HUES48 (cell line): ENCODE data around the gene CHRDL1.

Experiments used
- H3K27ac ChIP-seq: one replicate; pipeline ENCODE4 v1.7.0; 2013; ENCODE audit warnings: low read depth, low read length, inconsistent platforms
- H3K27me3 ChIP-seq: 2 replicates; pipeline ENCODE4 v1.6.1; 2013; ENCODE audit warnings: mild to moderate bottlenecking, low read length; ENCODE audit not compliant: control insufficient read depth, insufficient read depth
- H3K36me3 ChIP-seq: 2 replicates; pipeline ENCODE4 v1.6.1; 2013; ENCODE audit warnings: low read length; ENCODE audit not compliant: control insufficient read depth, insufficient read depth
- H3K4me1 ChIP-seq: 2 replicates; pipeline ENCODE4 v1.6.1; 2013; ENCODE audit warnings: mild to moderate bottlenecking, low read length; ENCODE audit not compliant: control insufficient read depth, insufficient read depth
- H3K4me3 ChIP-seq: 2 replicates; pipeline ENCODE4 v1.5.1; 2013; ENCODE audit warnings: mild to moderate bottlenecking, low read depth, low read length
- H3K9ac ChIP-seq: 2 replicates; pipeline ENCODE4 v1.6.1; 2013; ENCODE audit warnings: mild to moderate bottlenecking, low read depth, low read length, moderate library complexity
- H3K9me3 ChIP-seq: 2 replicates; pipeline ENCODE4 v1.6.1; 2013; ENCODE audit warnings: low read length; ENCODE audit not compliant: control insufficient read depth, insufficient read depth

Gene CHRDL1

GRCh38 chrX:110794601-110795000 lies 1.0 kb downstream of the CHRDL1 start:
- Histone ChIP-seq H3K27ac (no peak overlapping the region), H3K9me3 (no peaks in the 10 kb centered on the region), H3K9ac (no peak overlapping the region), H3K4me1 (peaks cover 20% of the 10 kb centered on the region), H3K4me3 (peak overlapping the region; percentile 82; the same call in 1 of the 2 replicates), H3K36me3 (no peaks in the 10 kb centered on the region), H3K27me3 (peaks cover 43% of the 10 kb centered on the region)

GRCh38 chrX:110791071-110791470 lies 4.5 kb downstream of the CHRDL1 start:
- Histone ChIP-seq H3K9ac (no peak overlapping the region), H3K4me3 (no peak overlapping the region), H3K27ac (no peak overlapping the region), H3K9me3 (no peaks in the 10 kb centered on the region), H3K4me1 (peaks cover 14% of the 10 kb centered on the region), H3K36me3 (no peaks in the 10 kb centered on the region), H3K27me3 (peaks cover 23% of the 10 kb centered on the region)

GRCh38 chrX:110786486-110786885 lies 9.1 kb downstream of the CHRDL1 start:
- Histone ChIP-seq H3K36me3 (no peaks in the 10 kb centered on the region), H3K9ac (no peak overlapping the region), H3K9me3 (no peaks in the 10 kb centered on the region), H3K4me1 (no peaks in the 10 kb centered on the region), H3K4me3 (no peak overlapping the region), H3K27me3 (0 out of 2 replicates have a peak, but pooled peaks cover 2% of the 10 kb centered on the region), H3K27ac (no peak overlapping the region)

GRCh38 chrX:110759785-110760184 lies 35.8 kb downstream of the CHRDL1 start:
- Histone ChIP-seq H3K27ac (no peak overlapping the region), H3K9me3 (no peaks in the 10 kb centered on the region), H3K4me3 (no peak overlapping the region), H3K9ac (no peak overlapping the region), H3K27me3 (0 out of 2 replicates have a peak, but pooled peaks cover 4% of the 10 kb centered on the region), H3K36me3 (no peaks in the 10 kb centered on the region), H3K4me1 (no peaks in the 10 kb centered on the region)

DNA sequence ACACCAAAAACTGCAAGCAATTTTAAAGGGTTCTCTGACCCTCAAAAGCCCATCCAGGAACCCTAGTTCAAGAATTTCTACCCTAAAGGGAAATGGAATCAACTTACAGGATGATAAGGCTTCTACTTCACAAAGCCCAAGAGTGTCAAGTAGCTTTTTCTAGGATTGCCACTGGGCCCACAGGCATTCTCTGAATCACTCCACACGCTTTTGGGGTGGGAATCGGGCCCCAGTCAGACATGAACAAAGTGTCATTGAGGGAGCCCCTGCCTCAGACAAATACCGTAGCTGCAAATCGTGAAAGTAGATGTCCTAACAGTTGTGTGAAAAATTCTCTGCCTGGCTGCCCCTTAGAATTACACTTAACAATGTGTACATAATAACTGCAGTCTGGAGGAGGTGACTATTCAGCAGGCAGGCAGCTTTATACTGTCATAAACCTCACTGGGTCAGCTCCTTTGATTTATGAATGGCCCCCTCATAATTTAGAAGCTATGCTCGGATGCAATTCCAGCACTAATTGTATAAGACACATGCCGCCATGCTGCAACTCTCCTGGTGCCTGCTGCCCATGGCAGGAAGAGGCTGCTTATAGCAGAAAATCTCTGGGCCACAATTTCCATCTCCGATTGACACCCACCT lies 36.7 kb downstream of the CHRDL1 start:
- Histone ChIP-seq H3K4me1 (no peaks in the 10 kb centered on the region), H3K9ac (no peak overlapping the region), H3K4me3 (no peak overlapping the region), H3K27ac (no peak overlapping the region), H3K9me3 (no peaks in the 10 kb centered on the region), H3K27me3 (0 out of 2 replicates have a peak, but pooled peaks cover 4% of the 10 kb centered on the region), H3K36me3 (no peaks in the 10 kb centered on the region)

DNA sequence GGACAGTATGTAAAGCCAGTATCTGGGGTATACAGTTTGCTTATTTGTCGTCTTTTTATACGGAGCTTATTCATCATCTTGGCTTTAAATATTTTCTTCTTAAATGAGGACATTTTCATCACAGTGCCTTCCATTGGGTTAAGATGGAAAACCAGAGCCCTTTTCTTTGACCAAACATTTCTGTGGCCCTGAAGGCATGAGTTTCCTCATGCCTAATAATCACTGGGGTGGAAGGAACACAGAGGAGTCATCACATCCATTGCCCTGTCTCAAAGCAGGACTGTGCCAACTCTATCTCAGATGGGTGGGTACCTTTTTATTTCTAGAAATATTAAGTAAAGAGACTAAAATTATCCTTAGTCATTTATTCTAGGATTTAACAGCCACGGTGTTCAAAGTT lies 40.0 kb downstream of the CHRDL1 start:
- H3K36me3 ChIP-seq, result no peaks in the 10 kb centered on the region
- no peaks in the 10 kb centered on the region for H3K4me1 ChIP-seq
- no peak overlapping the region for H3K27ac ChIP-seq
- 0 out of 2 replicates have a peak, but pooled peaks cover under 1% of the 10 kb centered on the region for H3K27me3 ChIP-seq
- H3K9ac ChIP-seq, result no peak overlapping the region
- no peak overlapping the region for H3K4me3 ChIP-seq
- no peaks in the 10 kb centered on the region for H3K9me3 ChIP-seq

DNA sequence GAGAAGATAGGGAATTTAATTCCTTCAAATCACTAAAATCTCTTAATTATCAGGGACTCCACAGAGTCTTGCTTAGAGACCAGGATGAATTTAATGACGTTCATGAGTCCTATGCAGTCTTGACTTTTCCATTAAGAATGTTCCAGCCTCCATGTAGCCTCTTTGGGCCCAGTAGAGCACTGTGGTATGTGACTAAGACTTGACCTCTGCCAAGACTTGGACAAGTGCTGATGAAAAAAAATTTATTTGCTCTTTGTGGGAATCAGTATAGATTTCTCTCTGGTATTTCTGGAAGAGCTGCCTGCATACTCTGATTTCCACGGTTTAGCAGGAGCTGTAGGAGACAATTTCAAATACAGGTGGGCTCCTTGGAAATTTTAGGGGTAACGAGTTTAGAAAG lies 40.6 kb downstream of the CHRDL1 start:
- no peak overlapping the region for H3K9ac ChIP-seq
- no peak overlapping the region for H3K27ac ChIP-seq
- H3K36me3 ChIP-seq, result no peaks in the 10 kb centered on the region
- H3K9me3 ChIP-seq, result no peaks in the 10 kb centered on the region
- H3K4me1 ChIP-seq, result peaks cover 4% of the 10 kb centered on the region; the same call in 1 of the 2 replicates
- no peaks in the 10 kb centered on the region for H3K27me3 ChIP-seq
- no peak overlapping the region for H3K4me3 ChIP-seq

- H3K27ac ChIP-seq, result no peak overlapping the region
- peaks cover 4% of the 10 kb centered on the region; the same call in 1 of the 2 replicates for H3K27me3 ChIP-seq
Measured at GRCh38 chrX:110750526-110751189, 45.0 kb downstream of the CHRDL1 start.

GRCh38 chrX:110748256-110748806 lies 47.3 kb downstream of the CHRDL1 start:
- Histone ChIP-seq H3K36me3 (no peaks in the 10 kb centered on the region), H3K9me3 (no peaks in the 10 kb centered on the region), H3K9ac (no peak overlapping the region), H3K4me3 (no peak overlapping the region), H3K27ac (no peak overlapping the region), H3K27me3 (peaks cover 4% of the 10 kb centered on the region; the same call in 1 of the 2 replicates), H3K4me1 (peaks cover 12% of the 10 kb centered on the region; the same call in 1 of the 2 replicates)

More at GRCh38 chrX:110750526-110751189, 45.0 kb downstream of the CHRDL1 start:
- no peak overlapping the region for H3K9ac ChIP-seq
- no peaks in the 10 kb centered on the region for H3K9me3 ChIP-seq
- H3K4me1 ChIP-seq, result peaks cover 12% of the 10 kb centered on the region; the same call in 1 of the 2 replicates
- H3K4me3 ChIP-seq, result no peak overlapping the region
- no peaks in the 10 kb centered on the region for H3K36me3 ChIP-seq

DNA sequence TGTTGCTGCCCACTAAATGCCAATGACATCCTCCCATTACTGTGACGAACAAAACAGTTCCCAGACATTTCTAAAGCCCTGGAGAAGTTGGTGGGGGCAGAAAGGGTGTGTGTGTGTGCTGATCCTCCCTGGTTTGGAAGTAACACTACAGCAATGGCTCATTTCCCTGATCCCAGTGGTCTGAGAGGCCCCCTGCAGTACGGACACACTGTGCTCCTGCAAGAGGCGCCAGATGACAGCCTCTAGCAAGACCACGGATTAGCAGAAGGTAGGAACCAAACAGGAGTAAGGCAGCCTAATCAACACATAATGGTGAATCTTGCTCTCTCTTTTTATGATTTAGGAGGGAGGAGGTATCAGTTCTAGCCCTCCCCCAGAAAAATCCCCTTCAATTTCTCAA lies 49.6 kb downstream of the CHRDL1 start:
- Histone ChIP-seq H3K4me1 (peaks cover 12% of the 10 kb centered on the region; the same call in 1 of the 2 replicates), H3K36me3 (no peaks in the 10 kb centered on the region), H3K27me3 (peaks cover 4% of the 10 kb centered on the region; the same call in 1 of the 2 replicates), H3K27ac (no peak overlapping the region), H3K9ac (no peak overlapping the region), H3K9me3 (no peaks in the 10 kb centered on the region), H3K4me3 (no peak overlapping the region)

- peaks cover 4% of the 10 kb centered on the region; the same call in 1 of the 2 replicates for H3K27me3 ChIP-seq
- no peak overlapping the region for H3K9ac ChIP-seq
- H3K4me3 ChIP-seq, result no peak overlapping the region
- H3K4me1 ChIP-seq, result peaks cover 10% of the 10 kb centered on the region; the same call in 1 of the 2 replicates
- no peaks in the 10 kb centered on the region for H3K9me3 ChIP-seq
- H3K36me3 ChIP-seq, result no peaks in the 10 kb centered on the region
- no peak overlapping the region for H3K27ac ChIP-seq
Measured at GRCh38 chrX:110745288-110745687, 50.3 kb downstream of the CHRDL1 start.
